K562 (cell line): ENCODE results near the gene C5orf24. TPM values are rescaled to one million over a fixed set of nuclear protein-coding genes. Genes with fewer than 3 reads are reported as not detected.

Experiments
- ATF1 ChIP-seq, 2 experiments: fragments of 450-650 bp in 1 of 2; IDR thresholded peaks; 2 replicates each; pipeline ENCODE4 v1.6.1; 2016; ENCODE audit warnings: missing compliant biosample characterization in 1 of 2, missing genetic modification characterization in 1 of 2
- BRCA1 ChIP-seq, 2 experiments: fragments of 450-650 bp in 1 of 2; sonication (generic) in 1 of 2; formaldehyde crosslinking in 1 of 2; IDR thresholded peaks; 2 replicates each; pipeline versions ENCODE4 v1.5.0 to v1.6.1; 2017 to 2020; ENCODE audit warnings: mild to moderate bottlenecking in 1 of 2, missing genetic modification reagents in 1 of 2
- CBX3 ChIP-seq, 2 experiments: IDR thresholded peaks; 1 replicate in 1 of 2; 2 replicates in 1 of 2; pipeline ENCODE4 v1.6.1; 2012; ENCODE audit warnings: inconsistent platforms in 2 of 2, low read length in 2 of 2, borderline replicate concordance in 1 of 2, control low read depth in 1 of 2
- CXXC5 ChIP-seq: fragments of 250-450 bp; sonication (Bioruptor Pico); IDR thresholded peaks from 2 replicates; pipeline ENCODE4 v1.8.0; 2022; ENCODE audit warnings: inconsistent platforms, mild to moderate bottlenecking, moderate library complexity
- DIDO1 ChIP-seq: fragments of 450-650 bp; IDR thresholded peaks from 2 replicates; pipeline ENCODE4 v1.6.1; 2016; ENCODE audit warnings: low read depth, missing biosample characterization, missing genetic modification characterization
- DPF2 ChIP-seq: fragments of 450-650 bp; IDR thresholded peaks from 2 replicates; pipeline ENCODE4 v1.6.1; 2016
- ERF ChIP-seq: fragments of 450-650 bp; formaldehyde crosslinking; IDR thresholded peaks from 2 replicates; pipeline ENCODE4 v1.4.0; 2020; ENCODE audit warnings: mild to moderate bottlenecking, mixed read lengths
- MCM5 ChIP-seq: fragments of 450-650 bp; IDR thresholded peaks from 2 replicates; pipeline ENCODE4 v1.6.1; 2016; ENCODE audit warnings: low read depth
- MCM7 ChIP-seq, 2 experiments: fragments of 450-650 bp; IDR thresholded peaks; 2 replicates each; pipeline ENCODE4 v1.6.1; 2016 to 2018
- MEF2D ChIP-seq: conservative IDR thresholded peaks from 2 replicates; pipeline ENCODE4 v1.6.1; 2016; ENCODE audit warnings: low read depth, missing genetic modification characterization, missing compliant biosample characterization
- POLR3A ChIP-seq: IDR thresholded peaks from 2 replicates; pipeline ENCODE4 v1.6.1; 2011; ENCODE audit warnings: borderline replicate concordance, mild to moderate bottlenecking, moderate library complexity; ENCODE audit not compliant: insufficient read length, insufficient read depth; ENCODE audit errors: extremely low read depth
- RFX1 ChIP-seq: fragments of 450-650 bp; IDR thresholded peaks from 2 replicates; pipeline ENCODE4 v1.6.1; 2016; ENCODE audit warnings: mild to moderate bottlenecking, moderate library complexity
- TFAM ChIP-seq: fragments of 250-450 bp; sonication (Bioruptor Pico); conservative IDR thresholded peaks from 2 replicates; pipeline ENCODE4 v1.5.0; 2021; ENCODE audit warnings: mild to moderate bottlenecking, moderate library complexity
- ZBTB8A ChIP-seq: fragments of 450-650 bp; IDR thresholded peaks from 2 replicates; pipeline ENCODE4 v1.6.1; 2018; ENCODE audit warnings: mild to moderate bottlenecking, moderate library complexity; ENCODE audit not compliant: partially characterized antibody
- ZNF3 ChIP-seq: fragments of 250-450 bp; sonication (Bioruptor Pico); IDR thresholded peaks from 2 replicates; pipeline ENCODE4 v1.5.0; 2021; ENCODE audit warnings: mild to moderate bottlenecking, moderate library complexity
- ZNF316 ChIP-seq: fragments of 450-650 bp; IDR thresholded peaks from 2 replicates; pipeline ENCODE4 v1.6.1; 2016
- ZNF717 ChIP-seq: fragments of 250-450 bp; sonication (Bioruptor Pico); IDR thresholded peaks from 2 replicates; pipeline ENCODE4 v1.5.0; 2021
- polyA plus RNA-seq, 8 experiments: library from polyadenylated mRNA; depleted of rRNA in 4 of 8; stranded (reverse) in 5 of 8; unstranded in 3 of 8; fragments of >200 nt; fragmentation: Nextera tagmentation in 2 of 8; fragmentation: Illumina TruSeq in 1 of 8; extraction: Ambion mirVana in 2 of 8; extraction: Trizol in 1 of 8; gene quantifications; 2 replicates each; pipeline versions ENCODE4 v1.2.1 to v1.2.3, GENCODE V29; 2011 to 2014; ENCODE audit warnings: inconsistent platforms in 1 of 8, missing spikeins in 1 of 8
- total RNA-seq, 7 experiments: library from RNA; depleted of rRNA in 6 of 7; stranded (reverse); fragments of >200 nt in 6 of 7; fragmentation: Illumina TruSeq in 2 of 7; extraction: Trizol in 2 of 7; gene quantifications; 2 replicates each; pipeline versions ENCODE4 v1.2.1 to v1.2.3, GENCODE V29; 2011 to 2021; ENCODE audit warnings: low replicate concordance in 1 of 7
- TF ChIP-seq, protein P1 (sequence below): fragments of 450-650 bp; IDR thresholded peaks from 2 replicates; pipeline ENCODE4 v1.6.1; 2016; ENCODE audit warnings: borderline replicate concordance
- TF ChIP-seq, protein P2 (sequence below): fragments of 200-400 bp; formaldehyde crosslinking; IDR thresholded peaks from 2 replicates; pipeline ENCODE4 v1.6.1; 2017; ENCODE audit warnings: mild to moderate bottlenecking, low read depth, low read length, moderate library complexity
- TF ChIP-seq, protein P3 (sequence below): IDR thresholded peaks from 2 replicates; pipeline ENCODE4 v1.6.1; 2011; ENCODE audit warnings: borderline replicate concordance, low read depth, mild to moderate bottlenecking, moderate library complexity, low read length; ENCODE audit not compliant: insufficient read depth, poor library complexity, severe bottlenecking
- TF ChIP-seq, protein P4 (sequence below): IDR thresholded peaks from 2 replicates; pipeline ENCODE4 v1.6.1; 2012; ENCODE audit warnings: low read depth, low read length, improper control_type of control experiment, borderline replicate concordance

C5orf24 gene
- total and polyA plus RNA-seq, 9 of the 15 experiments (the other 6 are each of a cell fraction or from before 2014, with no cell fraction given): 8.9 to 38.6 (median 28.4) TPM

- TF ChIP-seq, protein P1, sequence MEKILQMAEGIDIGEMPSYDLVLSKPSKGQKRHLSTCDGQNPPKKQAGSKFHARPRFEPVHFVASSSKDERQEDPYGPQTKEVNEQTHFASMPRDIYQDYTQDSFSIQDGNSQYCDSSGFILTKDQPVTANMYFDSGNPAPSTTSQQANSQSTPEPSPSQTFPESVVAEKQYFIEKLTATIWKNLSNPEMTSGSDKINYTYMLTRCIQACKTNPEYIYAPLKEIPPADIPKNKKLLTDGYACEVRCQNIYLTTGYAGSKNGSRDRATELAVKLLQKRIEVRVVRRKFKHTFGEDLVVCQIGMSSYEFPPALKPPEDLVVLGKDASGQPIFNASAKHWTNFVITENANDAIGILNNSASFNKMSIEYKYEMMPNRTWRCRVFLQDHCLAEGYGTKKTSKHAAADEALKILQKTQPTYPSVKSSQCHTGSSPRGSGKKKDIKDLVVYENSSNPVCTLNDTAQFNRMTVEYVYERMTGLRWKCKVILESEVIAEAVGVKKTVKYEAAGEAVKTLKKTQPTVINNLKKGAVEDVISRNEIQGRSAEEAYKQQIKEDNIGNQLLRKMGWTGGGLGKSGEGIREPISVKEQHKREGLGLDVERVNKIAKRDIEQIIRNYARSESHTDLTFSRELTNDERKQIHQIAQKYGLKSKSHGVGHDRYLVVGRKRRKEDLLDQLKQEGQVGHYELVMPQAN: peak; percentile 61; the same call in 1 of the 2 replicates
- TF ChIP-seq MCM7 (IDR thresholded peaks at IDR 0.05) (no peak), MCM5 (no peak), ZNF717 (CRISPR knock-in tag) (no peak), ZNF3 (CRISPR knock-in tag) (no peak), ZBTB8A (no peak), TFAM (no peak), MEF2D (tag) (no peak), DPF2 (peak; percentile 26; the same call in 1 of the 2 replicates), ZNF316 (no peak), CXXC5 (CRISPR knock-in tag) (no peak; the same call in none of the 2 replicates), ATF1 (CRISPR knock-in tag; IDR thresholded peaks at IDR 0.05) (no peak), ATF1 (tag; IDR thresholded peaks at IDR 0.05) (no peak), ERF (no peak), CBX3 (IDR thresholded peaks at IDR 0.05; ENCODE audit: borderline replicate concordance in 1 of 2, low read length in 2 of 2) (no peak), POLR3A (no peak), DIDO1 (tag) (no peak), RFX1 (no peak), BRCA1 (IDR thresholded peaks at IDR 0.05) (no peak), BRCA1 (CRISPR knock-in tag; IDR thresholded peaks at IDR 0.05) (no peak)
- TF ChIP-seq, protein P2, sequence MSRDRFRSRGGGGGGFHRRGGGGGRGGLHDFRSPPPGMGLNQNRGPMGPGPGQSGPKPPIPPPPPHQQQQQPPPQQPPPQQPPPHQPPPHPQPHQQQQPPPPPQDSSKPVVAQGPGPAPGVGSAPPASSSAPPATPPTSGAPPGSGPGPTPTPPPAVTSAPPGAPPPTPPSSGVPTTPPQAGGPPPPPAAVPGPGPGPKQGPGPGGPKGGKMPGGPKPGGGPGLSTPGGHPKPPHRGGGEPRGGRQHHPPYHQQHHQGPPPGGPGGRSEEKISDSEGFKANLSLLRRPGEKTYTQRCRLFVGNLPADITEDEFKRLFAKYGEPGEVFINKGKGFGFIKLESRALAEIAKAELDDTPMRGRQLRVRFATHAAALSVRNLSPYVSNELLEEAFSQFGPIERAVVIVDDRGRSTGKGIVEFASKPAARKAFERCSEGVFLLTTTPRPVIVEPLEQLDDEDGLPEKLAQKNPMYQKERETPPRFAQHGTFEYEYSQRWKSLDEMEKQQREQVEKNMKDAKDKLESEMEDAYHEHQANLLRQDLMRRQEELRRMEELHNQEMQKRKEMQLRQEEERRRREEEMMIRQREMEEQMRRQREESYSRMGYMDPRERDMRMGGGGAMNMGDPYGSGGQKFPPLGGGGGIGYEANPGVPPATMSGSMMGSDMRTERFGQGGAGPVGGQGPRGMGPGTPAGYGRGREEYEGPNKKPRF: no peak
- TF ChIP-seq, protein P3, sequence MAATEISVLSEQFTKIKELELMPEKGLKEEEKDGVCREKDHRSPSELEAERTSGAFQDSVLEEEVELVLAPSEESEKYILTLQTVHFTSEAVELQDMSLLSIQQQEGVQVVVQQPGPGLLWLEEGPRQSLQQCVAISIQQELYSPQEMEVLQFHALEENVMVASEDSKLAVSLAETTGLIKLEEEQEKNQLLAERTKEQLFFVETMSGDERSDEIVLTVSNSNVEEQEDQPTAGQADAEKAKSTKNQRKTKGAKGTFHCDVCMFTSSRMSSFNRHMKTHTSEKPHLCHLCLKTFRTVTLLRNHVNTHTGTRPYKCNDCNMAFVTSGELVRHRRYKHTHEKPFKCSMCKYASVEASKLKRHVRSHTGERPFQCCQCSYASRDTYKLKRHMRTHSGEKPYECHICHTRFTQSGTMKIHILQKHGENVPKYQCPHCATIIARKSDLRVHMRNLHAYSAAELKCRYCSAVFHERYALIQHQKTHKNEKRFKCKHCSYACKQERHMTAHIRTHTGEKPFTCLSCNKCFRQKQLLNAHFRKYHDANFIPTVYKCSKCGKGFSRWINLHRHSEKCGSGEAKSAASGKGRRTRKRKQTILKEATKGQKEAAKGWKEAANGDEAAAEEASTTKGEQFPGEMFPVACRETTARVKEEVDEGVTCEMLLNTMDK: peak; percentile 44
- TF ChIP-seq, protein P4, sequence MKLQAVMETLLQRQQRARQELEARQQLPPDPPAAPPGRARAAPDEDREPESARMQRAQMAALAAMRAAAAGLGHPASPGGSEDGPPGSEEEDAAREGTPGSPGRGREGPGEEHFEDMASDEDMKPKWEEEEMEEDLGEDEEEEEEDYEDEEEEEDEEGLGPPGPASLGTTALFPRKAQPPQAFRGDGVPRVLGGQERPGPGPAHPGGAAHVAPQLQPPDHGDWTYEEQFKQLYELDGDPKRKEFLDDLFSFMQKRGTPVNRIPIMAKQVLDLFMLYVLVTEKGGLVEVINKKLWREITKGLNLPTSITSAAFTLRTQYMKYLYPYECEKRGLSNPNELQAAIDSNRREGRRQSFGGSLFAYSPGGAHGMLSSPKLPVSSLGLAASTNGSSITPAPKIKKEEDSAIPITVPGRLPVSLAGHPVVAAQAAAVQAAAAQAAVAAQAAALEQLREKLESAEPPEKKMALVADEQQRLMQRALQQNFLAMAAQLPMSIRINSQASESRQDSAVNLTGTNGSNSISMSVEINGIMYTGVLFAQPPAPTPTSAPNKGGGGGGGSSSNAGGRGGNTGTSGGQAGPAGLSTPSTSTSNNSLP: no peak
Measured at GRCh38 chr5:134905246-134905996, 59.7 kb downstream of the C5orf24 start (continued).
